SKM-1 treated with dmso at 0.1 percent for 144 hours (cell line): ENCODE results near the gene PLK5.

Experiments used
- DNase-seq: peaks from one replicate; lab custom pipeline; 2025; ENCODE audit not compliant: unreplicated experiment; lab: John Stamatoyannopoulos, UW

PLK5 gene

DNA sequence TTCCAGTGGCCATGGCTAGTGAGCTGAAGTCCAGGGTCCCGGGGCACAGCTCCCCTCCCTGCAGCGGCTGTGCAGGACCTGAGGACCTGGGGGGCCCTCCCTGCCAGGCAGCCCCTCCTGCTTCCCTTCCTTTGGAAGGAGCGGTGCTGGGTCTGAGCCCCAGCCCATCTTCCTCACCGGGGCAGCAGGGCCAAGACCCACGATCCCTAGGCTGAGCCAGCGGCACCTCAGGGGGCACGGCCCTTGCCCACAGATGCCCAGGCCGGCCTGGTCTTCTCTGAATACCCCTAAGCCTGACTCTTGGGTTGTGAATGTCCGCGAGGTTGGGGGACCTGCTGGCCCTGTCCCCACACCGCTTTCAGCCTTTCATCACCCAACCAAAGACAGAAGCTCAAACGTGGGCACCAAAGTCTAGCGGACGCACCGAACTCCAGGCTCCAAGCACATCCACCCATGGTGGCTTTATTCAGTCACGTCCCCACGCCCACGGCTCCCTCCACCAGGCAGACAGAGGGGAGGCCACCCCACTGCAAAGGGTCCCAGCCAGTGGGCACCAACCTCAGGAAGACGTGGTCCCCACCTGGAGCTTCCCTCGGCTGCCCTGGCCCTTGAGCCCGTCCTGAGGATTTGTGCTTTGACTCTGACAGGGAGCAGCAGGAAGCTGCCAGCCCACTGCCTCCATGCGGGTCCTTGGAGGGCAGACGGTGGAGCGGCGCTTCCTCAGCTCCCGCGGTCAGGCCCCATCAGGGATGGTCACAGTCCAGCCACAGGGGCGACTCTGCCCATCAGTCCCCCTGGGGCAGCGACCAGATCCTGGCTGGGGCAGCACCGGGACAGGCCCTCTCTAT is 52.6 kb downstream of the PLK5 start:
- no peak for DNase-seq

DNA sequence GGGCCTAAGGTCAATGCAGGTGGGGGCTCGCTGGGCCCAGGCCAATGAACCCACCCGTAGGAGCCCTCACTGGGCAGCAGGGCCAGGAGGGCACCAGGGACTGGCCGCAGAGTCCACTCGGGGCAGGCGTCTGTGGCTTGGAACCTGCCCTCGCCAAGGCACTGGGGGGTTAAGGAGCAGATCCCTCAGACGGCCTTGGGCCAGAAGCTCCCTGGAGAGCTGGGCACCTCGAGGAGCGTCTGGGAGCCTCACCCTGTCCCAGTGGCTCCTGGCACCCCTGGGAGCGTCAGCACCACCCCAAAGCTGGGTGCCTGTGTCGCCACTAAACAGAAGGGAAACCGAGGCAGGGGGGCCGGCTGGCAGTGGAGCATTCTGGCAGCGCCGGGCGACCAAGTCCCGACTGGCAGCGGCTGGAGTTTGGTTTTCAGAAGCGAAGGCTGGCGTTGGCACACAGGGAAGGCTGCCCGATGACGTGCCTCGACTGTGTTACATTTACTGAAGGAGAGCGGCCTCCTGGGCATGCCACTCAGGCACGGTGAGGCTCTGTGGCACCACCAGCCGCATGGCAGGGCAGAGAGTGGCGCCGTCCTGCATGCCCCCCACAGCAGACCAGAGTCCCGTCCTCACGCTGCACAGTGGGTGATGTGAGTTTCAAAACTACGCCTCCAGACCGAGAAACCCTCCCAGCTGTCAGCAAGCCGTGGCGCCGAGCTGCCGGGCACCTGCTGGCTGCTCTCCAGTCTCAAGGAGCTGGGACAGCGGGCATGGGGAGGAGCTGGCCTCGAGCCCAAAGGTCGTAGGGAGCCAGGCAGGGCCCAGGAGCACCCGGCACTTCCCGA is 53.4 kb downstream of the PLK5 start:
- no peak for DNase-seq

DNA sequence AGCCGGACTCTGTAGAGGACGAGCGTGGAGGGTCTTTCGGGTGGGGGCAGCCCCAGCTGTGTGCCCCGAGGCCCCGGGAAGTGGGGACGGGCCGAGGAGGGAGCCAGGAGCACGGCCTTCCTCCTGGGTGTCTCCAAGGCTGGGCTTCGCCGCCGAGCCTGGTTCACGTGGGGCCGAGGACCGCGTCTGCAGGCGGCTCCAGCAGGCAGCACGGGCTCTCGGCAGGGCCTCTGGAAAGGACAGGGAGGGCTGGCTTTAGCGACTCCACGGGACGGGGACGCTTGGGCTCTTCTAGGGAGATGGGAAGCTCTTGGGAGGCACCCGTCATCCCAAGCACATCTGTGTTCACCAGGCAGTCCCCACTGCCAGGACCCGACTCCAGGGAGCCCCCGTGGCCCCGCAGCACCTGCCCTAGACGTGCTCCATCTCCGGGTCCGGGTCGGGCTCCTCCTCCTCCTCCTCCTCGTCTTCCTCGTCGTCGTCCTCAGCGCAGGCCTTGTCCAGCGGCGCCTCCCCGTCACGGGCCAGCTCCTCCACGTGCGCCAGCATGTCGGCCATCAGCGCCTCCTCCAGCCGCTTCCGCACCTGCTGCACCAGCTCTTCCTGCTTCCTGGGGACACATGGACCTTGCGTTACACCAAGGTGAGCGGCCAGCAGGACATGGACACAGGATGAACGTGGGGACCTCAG is 54.2 kb downstream of the PLK5 start:
- no peak for DNase-seq

DNA sequence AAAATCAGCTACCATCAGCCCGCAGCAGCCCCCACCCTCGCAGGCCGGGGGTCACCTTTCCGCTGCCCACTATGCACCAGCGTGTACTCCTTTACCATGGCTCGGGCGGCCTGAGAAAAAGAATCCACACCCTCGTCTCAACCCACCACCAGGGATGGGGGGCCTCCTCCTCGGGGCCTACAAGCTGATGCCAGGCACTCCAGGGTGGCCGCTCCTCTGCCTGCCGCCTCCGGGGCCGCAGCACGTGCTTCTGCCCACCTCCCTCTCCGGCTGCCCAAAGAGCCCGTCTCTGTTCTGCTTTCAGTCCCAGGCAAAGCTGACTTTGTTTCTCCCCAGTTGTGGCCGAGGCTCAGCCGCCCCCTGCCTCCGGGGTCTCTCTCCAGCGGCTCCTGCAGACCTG is 55.3 kb downstream of the PLK5 start:
- DNase-seq, result no peak

DNA sequence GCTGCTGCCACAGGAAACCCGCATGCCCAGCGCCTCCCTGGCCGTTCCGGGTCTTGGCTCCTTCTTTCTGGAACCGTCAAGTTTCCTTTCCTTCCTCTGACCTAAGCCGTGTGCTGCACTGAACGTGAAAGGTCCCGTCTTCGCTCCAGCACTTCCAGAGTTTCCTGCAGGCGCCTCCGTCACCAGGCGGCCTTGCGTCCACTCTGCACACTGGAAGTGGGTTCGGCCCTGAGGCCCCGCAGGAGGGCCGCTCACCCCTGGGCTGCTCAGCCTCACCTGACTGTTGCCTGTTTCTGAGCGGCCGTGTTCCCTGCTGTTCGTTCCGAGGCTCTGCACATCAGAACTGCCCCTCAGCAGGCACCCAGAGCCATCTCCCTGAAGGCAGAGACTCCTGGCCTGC is 56.5 kb downstream of the PLK5 start:
- no peak for DNase-seq

- no peak for DNase-seq
Measured at GRCh38 chr19:1580957-1581356, 57.1 kb downstream of the PLK5 start.

- DNase-seq, result no peak
Measured at GRCh38 chr19:1582201-1582600, 58.3 kb downstream of the PLK5 start.

DNA sequence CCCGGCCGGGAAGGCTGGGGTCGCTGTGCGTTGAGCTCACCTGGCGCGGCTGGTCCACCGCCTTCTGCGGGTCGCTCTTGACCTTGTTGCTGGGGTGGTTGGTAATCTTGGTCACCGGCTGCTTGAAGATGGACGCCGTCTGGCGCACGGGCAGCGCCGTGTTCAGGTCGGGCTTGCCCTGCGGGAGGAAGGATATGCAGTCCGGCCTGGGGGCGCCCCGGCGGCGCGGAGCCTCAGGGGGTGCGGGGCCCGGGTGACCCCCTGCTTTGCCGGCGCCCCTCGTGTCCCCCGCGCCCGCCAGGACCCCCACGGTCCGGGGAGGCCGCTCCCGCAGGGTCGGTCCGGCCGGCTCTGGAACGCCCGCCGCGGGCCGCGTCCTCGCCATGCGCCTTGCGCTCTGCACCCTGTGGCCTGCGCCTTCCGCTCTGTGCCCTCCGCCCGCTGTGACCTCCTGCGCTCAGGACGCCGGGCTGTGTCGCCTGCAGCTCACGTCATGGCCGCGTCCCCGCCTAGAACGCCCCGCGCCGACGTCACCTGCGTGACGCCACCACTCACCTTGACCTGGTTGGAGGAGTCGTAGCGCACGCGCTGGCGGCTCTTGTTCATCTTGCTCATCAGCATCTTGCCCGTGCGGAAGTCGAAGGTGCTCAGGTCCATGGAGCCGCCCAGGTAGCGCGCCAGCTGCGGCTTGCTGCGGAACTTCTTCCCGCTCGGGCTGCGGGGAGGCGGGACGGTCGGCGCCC is 60.8 kb downstream of the PLK5 start:
- no peak for DNase-seq

DNA sequence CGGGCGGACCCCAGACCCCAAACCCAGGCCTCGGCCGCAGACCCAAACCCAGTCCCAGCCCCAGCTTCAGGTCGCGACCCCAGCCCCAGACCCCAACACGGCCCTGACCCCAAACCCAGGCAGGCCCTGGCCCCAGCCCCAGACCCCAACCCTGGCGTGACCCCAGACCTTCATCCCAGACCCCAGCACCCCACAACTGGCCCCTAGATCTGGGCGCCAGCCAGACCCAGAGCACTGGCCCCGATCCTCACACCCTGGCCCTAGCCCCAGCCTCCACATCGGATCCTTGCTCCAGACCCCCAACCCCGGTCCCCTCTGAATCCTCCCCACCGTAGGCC is 61.3 kb downstream of the PLK5 start:
- DNase-seq, result no peak
